B cell (primary cell): ENCODE data around the gene SMYD2. TPM values are rescaled to one million over a fixed set of nuclear protein-coding genes. Genes with fewer than 3 reads are reported as not detected.

ENCODE experiments used
- ATAC-seq: fragments of 200-7000 bp; cut with Tn5 transposase; one replicate; pipeline ENCODE4 v1.10.0; 2021; ENCODE audit warnings: low read depth, mild to moderate bottlenecking, moderate number of reproducible peaks, moderate library complexity
- CTCF ChIA-PET: fragments of 350-600 bp; sonication (Branson Sonifier 250); formaldehyde crosslinking; loops from one replicate; lab custom pipeline; 2021; ENCODE audit warnings: antibody characterized with exemption, inconsistent platforms; lab: Charles Lee
- POLR2A ChIA-PET: fragments of 350-600 bp; sonication (Branson Sonifier 250); formaldehyde crosslinking; loops from one replicate; lab custom pipeline; 2021; ENCODE audit warnings: antibody characterized with exemption; lab: Charles Lee
- DNase-seq: peaks from one replicate; pipeline ENCODE4 v3.0.0; 2013
- H2AFZ ChIP-seq: 2 replicates; pipeline ENCODE4 v1.6.1; 2012; ENCODE audit warnings: mild to moderate bottlenecking, low read depth, low read length; ENCODE audit not compliant: insufficient read depth, poor library complexity, severe bottlenecking
- H3K27ac ChIP-seq, 2 donors: 1 replicate in 1 of 2; 2 replicates in 1 of 2; pipeline ENCODE4 v1.5.1; 2012 to 2013; ENCODE audit warnings: low read length in 2 of 2, mild to moderate bottlenecking in 2 of 2, moderate library complexity in 1 of 2
- H3K27me3 ChIP-seq, 4 experiments: fragments of 200-600 bp in 1 of 4; sonication (generic) in 1 of 4; replicated peaks in 1 of 4; 1 replicate in 2 of 4; 2 replicates in 2 of 4; pipeline versions ENCODE4 v1.6.1 to v1.7.0; 2013 to 2016; ENCODE audit warnings: low read length in 3 of 4, mild to moderate bottlenecking in 2 of 4, mixed read lengths in 1 of 4, moderate library complexity in 1 of 4; ENCODE audit not compliant: insufficient read depth in 4 of 4, control insufficient read depth in 3 of 4; ENCODE audit errors: control extremely low read depth in 1 of 4
- H3K36me3 ChIP-seq, 2 experiments: replicated peaks in 1 of 2; 1 replicate in 1 of 2; 2 replicates in 1 of 2; pipeline versions ENCODE4 v1.6.1 to v1.7.1; 2013; ENCODE audit warnings: low read length in 1 of 2; ENCODE audit not compliant: insufficient read depth in 2 of 2, control insufficient read depth in 1 of 2; ENCODE audit errors: control extremely low read depth in 1 of 2, extremely low read depth in 1 of 2
- H3K4me1 ChIP-seq, 2 donors: fragments of 200-600 bp in 1 of 2; sonication (generic) in 1 of 2; 1 replicate in 1 of 2; 2 replicates in 1 of 2; pipeline versions ENCODE4 v1.5.1 to v1.6.1; 2013 to 2017; ENCODE audit warnings: low read length in 2 of 2; ENCODE audit not compliant: control insufficient read depth in 2 of 2, insufficient read depth in 2 of 2
- H3K4me2 ChIP-seq: replicated peaks from 2 replicates; pipeline ENCODE3; 2012; ENCODE audit warnings: mild to moderate bottlenecking, low read depth, low read length; ENCODE audit not compliant: poor library complexity, severe bottlenecking
- H3K4me3 ChIP-seq, 5 experiments: fragments of 200-600 bp in 1 of 5; sonication (generic) in 1 of 5; 1 replicate in 3 of 5; 2 replicates in 2 of 5; pipeline versions ENCODE4 v1.5.1 to v1.7.0; 2011 to 2016; ENCODE audit warnings: low read length in 4 of 5, mild to moderate bottlenecking in 4 of 5, low read depth in 2 of 5, control low read depth in 1 of 5, moderate library complexity in 1 of 5; ENCODE audit not compliant: insufficient read depth in 1 of 5; ENCODE audit errors: control extremely low read depth in 1 of 5, extremely low read depth in 1 of 5
- H3K79me2 ChIP-seq: fragments of 200-600 bp; sonication (generic); one replicate; pipeline ENCODE4 v1.6.0; 2016; ENCODE audit warnings: low read length; ENCODE audit not compliant: control insufficient read depth, insufficient read depth
- H3K9ac ChIP-seq: fragments of 200-600 bp; sonication (generic); 2 replicates; pipeline ENCODE4 v1.6.1; 2017; ENCODE audit warnings: mild to moderate bottlenecking, low read length, moderate library complexity
- H3K9me3 ChIP-seq, 3 donors: one replicate each; pipeline versions ENCODE4 v1.6.1 to v1.7.1; 2013; ENCODE audit warnings: low read length in 2 of 3; ENCODE audit not compliant: control insufficient read depth in 2 of 3, insufficient read depth in 1 of 3; ENCODE audit errors: control extremely low read depth in 1 of 3
- H4K20me1 ChIP-seq: 2 replicates; pipeline ENCODE4 v1.6.0; 2012; ENCODE audit warnings: mild to moderate bottlenecking, low read length; ENCODE audit not compliant: insufficient read depth, control insufficient read depth, poor library complexity, severe bottlenecking
- H3K27ac Mint-ChIP-seq: one replicate; pipeline ENCODE4 v1.8.0; 2021; ENCODE audit warnings: mixed read lengths
- H3K27me3 Mint-ChIP-seq: one replicate; pipeline ENCODE4 v1.8.0; 2021; ENCODE audit warnings: mixed read lengths
- H3K4me1 Mint-ChIP-seq: one replicate; pipeline ENCODE4 v1.8.0; 2021; ENCODE audit warnings: mixed read lengths
- H3K4me3 Mint-ChIP-seq: one replicate; pipeline ENCODE4 v1.8.0; 2021; ENCODE audit warnings: mixed read lengths
- H3K9me3 Mint-ChIP-seq: one replicate; pipeline ENCODE4 v1.8.0; 2022; ENCODE audit warnings: mixed read lengths; ENCODE audit not compliant: insufficient read depth
- EZH2 ChIP-seq: IDR thresholded peaks from 2 replicates; pipeline ENCODE4 v1.6.1; 2012; ENCODE audit warnings: borderline replicate concordance, low read depth, mild to moderate bottlenecking, moderate library complexity, low read length; ENCODE audit not compliant: insufficient read depth, poor library complexity, severe bottlenecking
- WGBS: methylation state at CpG from one replicate; pipeline ENCODE4 v1.1.5; 2013; ENCODE audit warnings: missing lambda C conversion rate; ENCODE audit not compliant: insufficient coverage; 5-methylcytosine and 5-hydroxymethylcytosine counted together
- intact Hi-C: fragments of 100-400 bp; cut with micrococcal nuclease; formaldehyde crosslinking; loops from one replicate; pipeline ENCODE4 v1.10.0; 2022
- polyA plus RNA-seq: library from polyadenylated mRNA; depleted of rRNA; stranded (reverse); fragments of >200 nt; gene quantifications from 2 replicates; pipeline ENCODE4 v1.2.3, GENCODE V29; 2012
- total RNA-seq, 2 donors: library from RNA; stranded (reverse); fragments of 120-200 nt in 1 of 2; gene quantifications; 1 replicate in 1 of 2; 2 replicates in 1 of 2; pipeline versions ENCODE4 v1.2.3 to v1.2.4, GENCODE V29; 2013 to 2022
- TF ChIP-seq, protein P1 (sequence below): fragments of 200-600 bp; IDR thresholded peaks from one replicate; pipeline ENCODE4 v1.8.0; 2022; ENCODE audit warnings: antibody characterized with exemption, mild to moderate bottlenecking

Gene SMYD2
- total and polyA plus RNA-seq, 2 donors (not counting 1 experiment from before 2014, with no cell fraction given) = 21.2 to 29.1 TPM

DNA sequence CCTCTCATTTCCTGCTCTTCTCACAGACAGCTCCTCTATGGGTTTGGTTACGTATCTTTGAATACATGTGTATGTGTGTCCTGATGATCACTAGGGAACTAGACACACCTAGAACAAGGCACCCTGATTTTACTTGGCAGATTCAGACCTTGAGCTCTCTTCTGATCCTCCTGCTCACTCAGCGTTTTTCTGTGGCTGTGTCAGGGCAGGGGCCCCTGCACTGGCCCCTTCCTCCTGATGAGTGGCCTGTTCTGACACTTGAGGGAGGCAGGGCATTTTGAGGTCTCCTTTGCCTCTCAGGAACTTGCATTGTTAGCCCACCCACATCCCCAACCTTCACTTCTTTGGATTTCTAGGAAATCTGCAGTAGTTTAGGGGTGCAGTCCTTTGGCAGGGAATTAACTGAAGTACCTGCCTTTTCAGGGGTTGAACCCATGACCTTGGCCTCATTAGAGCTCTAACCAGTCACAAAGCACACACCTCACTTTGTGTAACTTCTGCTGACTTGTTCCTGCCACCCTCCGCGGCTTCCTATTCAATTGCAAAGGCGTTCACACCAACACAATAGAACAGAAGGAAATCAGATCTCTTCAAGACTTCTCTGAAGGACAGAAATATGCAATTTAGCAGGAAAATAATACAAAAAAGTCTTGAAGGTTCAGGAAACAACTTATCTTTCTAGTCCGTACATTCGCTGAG, 8.8 kb downstream of the SMYD2 start:
- Mint-ChIP-seq H3K4me3 (no peak overlapping the region), H3K9me3 (no peaks in the 10 kb centered on the region), H3K4me1 (peaks cover 1% of the 10 kb centered on the region), H3K27me3 (no peaks in the 10 kb centered on the region), H3K27ac (no peak overlapping the region)
- peaks cover 0 to 2% of the 10 kb centered on the region in 2 experiments for H3K36me3 ChIP-seq
- intact Hi-C loops = no loop called here
- no peak overlapping the region for H3K9ac ChIP-seq
- H3K27me3 ChIP-seq = no peaks in the 10 kb centered on the region
- no peak overlapping the region for H3K4me2 ChIP-seq
- DNase-seq (no peak), ATAC-seq (no peak)
- peaks cover 32% of the 10 kb centered on the region for H4K20me1 ChIP-seq
- ChIA-PET POLR2A (no interaction called here), CTCF (interaction anchor here (1.3 to 1.4 kb wide), 2 partner anchors 38 to 42 kb away, joined by 3 to 4 read pairs; no protein-coding TSS in a partner anchor)
- WGBS = no CpG with 5 or more reads among the region's 7 CpGs
- no peak overlapping the region for H2AFZ ChIP-seq
- H3K27ac ChIP-seq = no peak overlapping the region
- H3K4me1 ChIP-seq = no peaks in the 10 kb centered on the region
- no peak overlapping the region for H3K4me3 ChIP-seq
- H3K79me2 ChIP-seq = peaks cover 53% of the 10 kb centered on the region
- no peak for TF ChIP-seq EZH2
- TF ChIP-seq, protein P1, sequence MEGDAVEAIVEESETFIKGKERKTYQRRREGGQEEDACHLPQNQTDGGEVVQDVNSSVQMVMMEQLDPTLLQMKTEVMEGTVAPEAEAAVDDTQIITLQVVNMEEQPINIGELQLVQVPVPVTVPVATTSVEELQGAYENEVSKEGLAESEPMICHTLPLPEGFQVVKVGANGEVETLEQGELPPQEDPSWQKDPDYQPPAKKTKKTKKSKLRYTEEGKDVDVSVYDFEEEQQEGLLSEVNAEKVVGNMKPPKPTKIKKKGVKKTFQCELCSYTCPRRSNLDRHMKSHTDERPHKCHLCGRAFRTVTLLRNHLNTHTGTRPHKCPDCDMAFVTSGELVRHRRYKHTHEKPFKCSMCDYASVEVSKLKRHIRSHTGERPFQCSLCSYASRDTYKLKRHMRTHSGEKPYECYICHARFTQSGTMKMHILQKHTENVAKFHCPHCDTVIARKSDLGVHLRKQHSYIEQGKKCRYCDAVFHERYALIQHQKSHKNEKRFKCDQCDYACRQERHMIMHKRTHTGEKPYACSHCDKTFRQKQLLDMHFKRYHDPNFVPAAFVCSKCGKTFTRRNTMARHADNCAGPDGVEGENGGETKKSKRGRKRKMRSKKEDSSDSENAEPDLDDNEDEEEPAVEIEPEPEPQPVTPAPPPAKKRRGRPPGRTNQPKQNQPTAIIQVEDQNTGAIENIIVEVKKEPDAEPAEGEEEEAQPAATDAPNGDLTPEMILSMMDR = no peak
- no peaks in the 10 kb centered on the region for H3K9me3 ChIP-seq

DNA sequence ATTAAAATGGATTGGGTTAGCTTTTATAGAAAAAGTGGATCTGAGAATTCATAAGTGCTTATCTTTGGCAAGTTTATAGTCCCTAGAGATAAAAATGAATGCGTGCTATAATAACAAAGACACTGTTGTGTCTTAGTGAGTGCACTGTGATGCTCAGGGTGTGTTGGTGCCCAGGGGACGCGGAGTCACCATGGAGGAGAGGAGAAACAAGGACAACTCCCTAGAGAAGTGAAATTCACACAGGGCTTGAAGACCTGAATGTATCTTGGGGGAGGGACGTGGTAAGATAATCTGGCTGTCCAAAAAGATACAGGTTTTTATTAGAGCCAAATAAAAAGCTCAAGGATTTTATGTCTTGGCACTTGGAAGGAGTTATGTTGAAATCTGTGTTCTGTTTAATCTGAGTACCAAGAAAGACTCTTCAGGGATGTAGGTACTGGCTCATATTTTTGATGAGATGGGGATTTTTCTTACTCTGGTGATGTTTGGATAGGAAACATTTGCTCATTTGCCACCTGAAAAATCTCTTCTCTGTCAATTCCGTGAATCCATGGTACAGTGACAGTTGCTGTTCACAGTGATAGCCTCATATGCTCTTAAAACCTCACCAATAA, 9.6 kb downstream of the SMYD2 start:
- peaks cover 1% of the 10 kb centered on the region for H3K4me1 Mint-ChIP-seq
- no peaks in the 10 kb centered on the region for H3K27me3 Mint-ChIP-seq
- no peak overlapping the region for H3K4me2 ChIP-seq
- H4K20me1 ChIP-seq = peaks cover 25% of the 10 kb centered on the region
- H3K36me3 ChIP-seq = peaks cover 0 to 2% of the 10 kb centered on the region in 2 experiments
- POLR2A ChIA-PET = no interaction called here
- no peak overlapping the region for H3K4me3 ChIP-seq
- H3K4me3 Mint-ChIP-seq = no peak overlapping the region
- no peak overlapping the region for H2AFZ ChIP-seq
- ATAC-seq = no peak
- no peaks in the 10 kb centered on the region for H3K27me3 ChIP-seq
- H3K9ac ChIP-seq = no peak overlapping the region
- TF ChIP-seq, protein P1 = no peak
- TF ChIP-seq EZH2 = no peak
- H3K4me1 ChIP-seq = no peaks in the 10 kb centered on the region
- no peak for DNase-seq
- CTCF ChIA-PET = interaction anchor here (1.3 to 1.4 kb wide), 2 partner anchors 38 to 41 kb away, joined by 3 to 4 read pairs; no protein-coding TSS in a partner anchor
- H3K9me3 Mint-ChIP-seq = no peaks in the 10 kb centered on the region
- no peaks in the 10 kb centered on the region for H3K9me3 ChIP-seq
- intact Hi-C loops = no loop called here
- WGBS = 97% methylated on average over 4 of the region's 5 CpGs
- H3K27ac Mint-ChIP-seq = no peak overlapping the region
- H3K27ac ChIP-seq = no peak overlapping the region
- peaks cover 45% of the 10 kb centered on the region for H3K79me2 ChIP-seq
